Kidney capillary endothelial cell (primary cell): ENCODE data around the gene PGC.

Experiments
- DNase-seq: peaks from one replicate; pipeline ENCODE4 v3.0.0-alpha.2; 2018; ENCODE audit warnings: low spot score

PGC gene

GRCh38 chr6:41747256-41748101, at the start of gene PGC:
TSS of gene PGC (minus strand) at chr6:41747397. CDS start at chr6:41747334, 63 bp downstream.
- no peak for DNase-seq

GRCh38 chr6:41796474-41796873, 49.3 kb upstream of the PGC start:
- DNase-seq = no peak

- no peak for DNase-seq
These were observed 44.8 kb upstream of the PGC start for GRCh38 chr6:41791984-41792383.

GRCh38 chr6:41791305-41791704, 44.1 kb upstream of the PGC start:
- no peak for DNase-seq

- no peak for DNase-seq
These were observed 42.8 kb upstream of the PGC start for GRCh38 chr6:41790045-41790444.

GRCh38 chr6:41789390-41789724, 42.2 kb upstream of the PGC start:
- no peak for DNase-seq

- peak; percentile 86 for DNase-seq
These were observed 40.2 kb upstream of the PGC start, which contains the start of gene TOMM6 for GRCh38 chr6:41787219-41787917. TSS of gene TOMM6 (plus strand) at chr6:41787694. CDS start at chr6:41787698, 4 bp downstream.

GRCh38 chr6:41786451-41787218, 39.4 kb upstream of the PGC start:
- peak; percentile 68 for DNase-seq

- DNase-seq = no peak
These were observed 38.7 kb upstream of the PGC start for GRCh38 chr6:41785689-41786450.

GRCh38 chr6:41785254-41785653, 38.1 kb upstream of the PGC start:
- no peak for DNase-seq

GRCh38 chr6:41784581-41785171, 37.5 kb upstream of the PGC start:
- DNase-seq = no peak

- DNase-seq = no peak
These were observed 36.0 kb upstream of the PGC start for GRCh38 chr6:41783106-41783780.

GRCh38 chr6:41781366-41781730, 34.2 kb upstream of the PGC start:
- no peak for DNase-seq

GRCh38 chr6:41780551-41781365, 33.6 kb upstream of the PGC start, which contains the start of gene PRICKLE4:
TSS of gene PRICKLE4 (plus strand) at chr6:41780782. CDS start at chr6:41783474, 2,692 bp downstream.
- no peak for DNase-seq

GRCh38 chr6:41779788-41780550, 32.8 kb upstream of the PGC start, which contains the start of gene FRS3:
TSS of gene FRS3 (minus strand) at chr6:41779900. CDS start at chr6:41776987, 2,913 bp downstream.
- DNase-seq = peak; percentile 90

- no peak for DNase-seq
These were observed 32.1 kb upstream of the PGC start for GRCh38 chr6:41779336-41779735.

GRCh38 chr6:41778895-41779294, 31.7 kb upstream of the PGC start:
- DNase-seq = no peak

GRCh38 chr6:41777551-41778285, 30.5 kb upstream of the PGC start:
- no peak for DNase-seq
